Measurements from ENCODE around the gene NPB.

NPB gene

DNA sequence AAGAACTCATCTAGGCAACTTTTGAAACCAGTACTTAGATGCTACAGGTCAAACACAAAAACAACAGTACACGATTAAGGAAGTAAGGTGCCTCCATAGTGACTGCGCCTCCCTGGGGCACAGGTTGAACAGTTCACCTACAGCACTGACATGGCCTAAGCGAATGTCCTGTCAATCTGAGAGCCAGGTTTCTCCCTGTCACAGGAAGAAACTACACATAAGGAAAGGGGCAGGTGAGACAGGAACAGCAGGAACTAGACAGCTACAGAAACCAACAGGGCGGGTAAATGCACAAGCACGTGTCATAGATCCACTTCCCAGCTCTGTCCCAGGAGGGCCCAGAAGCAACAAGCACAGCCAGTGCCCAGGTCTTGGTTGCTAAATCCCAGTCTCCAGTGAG, 22.9 kb upstream of the NPB start:
- TF ChIP-seq, protein P1, sequence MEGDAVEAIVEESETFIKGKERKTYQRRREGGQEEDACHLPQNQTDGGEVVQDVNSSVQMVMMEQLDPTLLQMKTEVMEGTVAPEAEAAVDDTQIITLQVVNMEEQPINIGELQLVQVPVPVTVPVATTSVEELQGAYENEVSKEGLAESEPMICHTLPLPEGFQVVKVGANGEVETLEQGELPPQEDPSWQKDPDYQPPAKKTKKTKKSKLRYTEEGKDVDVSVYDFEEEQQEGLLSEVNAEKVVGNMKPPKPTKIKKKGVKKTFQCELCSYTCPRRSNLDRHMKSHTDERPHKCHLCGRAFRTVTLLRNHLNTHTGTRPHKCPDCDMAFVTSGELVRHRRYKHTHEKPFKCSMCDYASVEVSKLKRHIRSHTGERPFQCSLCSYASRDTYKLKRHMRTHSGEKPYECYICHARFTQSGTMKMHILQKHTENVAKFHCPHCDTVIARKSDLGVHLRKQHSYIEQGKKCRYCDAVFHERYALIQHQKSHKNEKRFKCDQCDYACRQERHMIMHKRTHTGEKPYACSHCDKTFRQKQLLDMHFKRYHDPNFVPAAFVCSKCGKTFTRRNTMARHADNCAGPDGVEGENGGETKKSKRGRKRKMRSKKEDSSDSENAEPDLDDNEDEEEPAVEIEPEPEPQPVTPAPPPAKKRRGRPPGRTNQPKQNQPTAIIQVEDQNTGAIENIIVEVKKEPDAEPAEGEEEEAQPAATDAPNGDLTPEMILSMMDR (IDR thresholded peaks at IDR 0.05; ENCODE audit: low read depth, low read length) = no peak
- H3K4me3 ChIP-seq (ENCODE audit: low read depth, low read length) = no peak overlapping the region
- no peaks in the 10 kb centered on the region for H3K27me3 ChIP-seq
- no peak for DNase-seq
- H3K9me3 ChIP-seq = no peaks in the 10 kb centered on the region
- H3K4me1 ChIP-seq = no peaks in the 10 kb centered on the region
- H3K36me3 ChIP-seq = peaks cover 27% of the 10 kb centered on the region

DNA sequence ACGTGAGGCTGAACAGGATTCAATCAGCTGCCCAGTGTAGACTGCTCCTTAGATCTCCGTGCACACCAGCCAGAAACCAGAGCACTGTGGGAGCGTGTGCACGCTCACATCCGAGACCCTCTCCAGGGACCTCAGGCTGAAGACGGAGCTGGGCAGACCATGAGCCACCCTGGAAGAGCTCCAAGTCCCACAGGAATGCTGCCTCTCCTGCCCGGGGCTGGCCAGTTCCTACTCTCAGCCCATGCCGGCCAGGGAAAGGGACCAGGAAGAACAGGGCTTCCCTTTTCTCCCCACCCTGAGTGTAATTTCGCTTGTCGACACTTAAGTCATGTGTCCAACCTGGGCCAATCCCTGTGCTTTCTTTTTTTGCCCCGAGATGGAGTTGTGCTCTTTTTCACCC, 17.5 kb upstream of the NPB start:
- TF ChIP-seq, protein P1 (IDR thresholded peaks at IDR 0.05; ENCODE audit: low read depth, low read length) = no peak
- H3K36me3 ChIP-seq = peaks cover 70% of the 10 kb centered on the region
- peak; percentile 79 for DNase-seq
- no peaks in the 10 kb centered on the region for H3K9me3 ChIP-seq
- no peak overlapping the region for H3K4me3 ChIP-seq (ENCODE audit: low read depth, low read length)
- peaks cover 21% of the 10 kb centered on the region for H3K4me1 ChIP-seq
- H3K27me3 ChIP-seq = no peaks in the 10 kb centered on the region

DNA sequence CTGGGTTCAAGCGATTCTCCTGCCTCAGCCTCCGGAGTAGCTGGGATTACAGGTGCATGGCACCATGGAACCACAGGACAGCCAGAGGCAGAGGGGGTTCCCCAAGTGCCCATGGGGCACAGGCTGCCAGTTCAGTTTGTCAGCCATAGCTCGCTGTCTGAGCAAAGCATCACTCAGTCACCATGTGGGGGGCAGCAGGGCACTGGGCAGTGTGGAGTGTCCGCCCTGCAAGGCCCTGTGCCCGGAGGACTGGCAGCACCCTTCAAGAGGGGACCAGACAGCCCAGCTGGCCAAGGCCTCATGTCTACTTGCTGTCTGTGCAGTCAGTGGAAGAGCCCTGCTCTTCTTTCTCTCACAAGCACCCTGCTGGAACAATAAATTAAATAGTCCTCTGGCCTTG, 17.1 kb upstream of the NPB start:
- Histone ChIP-seq H3K4me3 (ENCODE audit: low read depth, low read length) (no peak overlapping the region), H3K27me3 (no peaks in the 10 kb centered on the region), H3K4me1 (peaks cover 25% of the 10 kb centered on the region), H3K9me3 (no peaks in the 10 kb centered on the region), H3K36me3 (peaks cover 75% of the 10 kb centered on the region)
- DNase-seq = no peak
- TF ChIP-seq, protein P1 (IDR thresholded peaks at IDR 0.05; ENCODE audit: low read depth, low read length) = no peak

DNA sequence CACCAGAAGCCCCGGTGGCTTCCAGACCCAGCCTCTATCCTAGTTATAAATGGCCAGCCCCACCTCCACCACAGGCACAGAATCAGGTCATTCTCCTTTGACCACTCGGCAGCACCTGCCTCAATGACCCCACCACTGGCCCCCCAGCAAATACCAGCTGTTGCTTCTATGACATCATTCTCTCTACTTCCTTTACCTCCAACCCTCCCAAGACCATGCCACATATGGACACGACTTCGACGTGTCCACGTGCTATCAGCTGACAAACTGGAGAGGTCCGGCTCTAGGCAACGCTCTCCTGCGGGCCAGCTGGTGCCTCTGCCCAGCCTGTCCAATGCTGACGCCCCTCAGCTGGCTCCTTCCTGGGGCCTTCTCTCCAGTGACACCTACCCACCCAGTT, 16.6 kb upstream of the NPB start:
- Histone ChIP-seq H3K27me3 (no peaks in the 10 kb centered on the region), H3K4me1 (peaks cover 28% of the 10 kb centered on the region), H3K9me3 (no peaks in the 10 kb centered on the region), H3K36me3 (peaks cover 80% of the 10 kb centered on the region), H3K4me3 (ENCODE audit: low read depth, low read length) (no peak overlapping the region)
- no peak for DNase-seq
- TF ChIP-seq, protein P1 (IDR thresholded peaks at IDR 0.05; ENCODE audit: low read depth, low read length) = no peak

DNA sequence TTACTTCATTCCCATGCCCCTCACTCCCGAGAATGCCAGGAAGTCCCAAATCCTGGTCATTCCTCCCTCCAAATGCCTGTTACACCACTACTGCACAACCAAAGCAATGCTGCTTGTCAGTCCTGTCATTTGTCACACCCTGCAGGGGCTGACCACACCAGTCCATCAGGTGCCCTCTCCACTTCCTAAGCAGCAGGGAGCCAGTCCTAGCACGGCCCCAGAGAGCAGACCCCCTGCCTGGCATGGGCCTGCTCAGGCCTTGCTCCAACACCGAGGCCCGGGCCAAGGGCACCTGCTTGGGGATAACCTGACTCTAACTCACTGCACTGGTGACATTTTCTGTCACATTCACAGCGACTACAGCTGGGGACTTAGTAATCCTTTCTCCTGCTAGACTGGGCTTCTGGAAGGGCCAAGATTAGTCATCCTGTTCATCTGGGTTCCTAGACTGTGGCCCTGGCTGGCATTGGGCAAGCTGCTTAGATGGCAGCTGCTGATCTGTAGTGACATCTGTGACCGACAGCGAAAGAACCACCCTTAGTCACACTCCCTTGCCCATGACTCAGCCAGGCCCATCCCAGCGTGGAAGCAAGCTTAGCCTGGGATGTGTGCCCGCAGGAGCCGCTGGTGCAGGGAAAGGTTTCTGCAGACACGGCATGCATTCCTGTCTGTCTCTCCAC, 16.0 kb upstream of the NPB start:
- DNase-seq = peak; percentile 83
- peaks cover 28% of the 10 kb centered on the region for H3K4me1 ChIP-seq
- no peaks in the 10 kb centered on the region for H3K27me3 ChIP-seq
- peaks cover 84% of the 10 kb centered on the region for H3K36me3 ChIP-seq
- TF ChIP-seq, protein P1 (IDR thresholded peaks at IDR 0.05; ENCODE audit: low read depth, low read length) = no peak
- no peaks in the 10 kb centered on the region for H3K9me3 ChIP-seq
- H3K4me3 ChIP-seq (ENCODE audit: low read depth, low read length) = no peak overlapping the region

DNA sequence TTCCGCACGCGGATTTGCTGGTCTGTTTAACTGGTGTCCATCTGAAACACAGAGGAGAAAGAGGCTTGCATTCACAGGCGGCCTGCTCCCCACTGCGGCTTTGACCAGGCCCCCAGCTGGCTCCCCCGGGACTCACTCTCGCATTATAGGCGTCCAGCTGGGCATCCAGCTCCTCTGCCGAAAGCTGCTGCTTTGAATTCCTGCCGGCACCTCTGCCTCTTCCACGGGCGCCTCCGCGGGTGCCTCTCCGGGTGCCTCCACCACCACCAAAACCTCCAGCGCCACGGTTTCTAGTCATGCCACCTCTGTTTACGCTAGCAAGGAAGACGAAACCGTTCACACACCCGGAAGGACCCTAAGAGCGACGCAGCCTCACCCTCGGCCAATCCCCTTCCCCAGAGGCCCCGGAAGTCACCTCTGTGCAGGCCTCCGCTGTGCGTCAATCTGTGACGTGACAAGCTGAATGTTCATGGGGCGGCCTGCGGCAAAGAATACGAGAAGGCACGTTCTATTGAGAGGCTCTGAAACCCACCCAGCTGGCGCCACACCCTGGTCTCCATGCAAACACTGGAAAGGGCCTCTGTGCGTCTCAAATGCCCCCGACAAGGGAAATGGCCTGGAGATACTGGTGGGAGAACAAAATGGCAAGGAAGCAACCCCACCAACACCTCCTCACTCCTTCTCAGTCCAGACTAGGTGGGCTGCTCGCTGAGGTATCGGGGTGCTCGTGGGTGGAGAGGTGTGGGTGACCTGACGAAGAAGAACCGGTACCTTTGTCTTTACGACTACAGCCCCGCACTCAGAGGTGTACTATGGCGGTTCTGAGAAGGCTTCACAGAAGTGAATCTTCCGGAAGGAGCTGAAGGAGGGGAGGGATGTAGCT, 13.7 kb upstream of the NPB start:
- DNase-seq = peak; percentile 48
- TF ChIP-seq, protein P1 (IDR thresholded peaks at IDR 0.05; ENCODE audit: low read depth, low read length) = no peak
- no peak overlapping the region for H3K4me3 ChIP-seq (ENCODE audit: low read depth, low read length)
- H3K27me3 ChIP-seq = no peaks in the 10 kb centered on the region
- H3K4me1 ChIP-seq = peaks cover 28% of the 10 kb centered on the region
- H3K9me3 ChIP-seq = no peaks in the 10 kb centered on the region
- peaks cover 72% of the 10 kb centered on the region for H3K36me3 ChIP-seq
